Panc1 (cell line): Measurements from ENCODE around the gene CCHCR1.

ENCODE experiments used
- POLR2AphosphoS5 ChIP-seq: IDR thresholded peaks from 2 replicates; pipeline ENCODE4 v1.6.1; 2012; ENCODE audit warnings: mild to moderate bottlenecking, low read depth, low read length, moderate library complexity
- TF ChIP-seq, protein P1 (sequence below): fragments of 450-650 bp; IDR thresholded peaks from 2 replicates; pipeline ENCODE4 v1.5.1; 2017; ENCODE audit warnings: mild to moderate bottlenecking
- TF ChIP-seq, protein P2 (sequence below), 2 experiments: IDR thresholded peaks; 2 replicates each; pipeline ENCODE4 v1.6.1; 2011 to 2012; ENCODE audit warnings: low read depth in 2 of 2, control low read depth in 1 of 2, low read length in 1 of 2, mild to moderate bottlenecking in 1 of 2, moderate library complexity in 1 of 2; ENCODE audit not compliant: insufficient read depth in 1 of 2

DNA sequence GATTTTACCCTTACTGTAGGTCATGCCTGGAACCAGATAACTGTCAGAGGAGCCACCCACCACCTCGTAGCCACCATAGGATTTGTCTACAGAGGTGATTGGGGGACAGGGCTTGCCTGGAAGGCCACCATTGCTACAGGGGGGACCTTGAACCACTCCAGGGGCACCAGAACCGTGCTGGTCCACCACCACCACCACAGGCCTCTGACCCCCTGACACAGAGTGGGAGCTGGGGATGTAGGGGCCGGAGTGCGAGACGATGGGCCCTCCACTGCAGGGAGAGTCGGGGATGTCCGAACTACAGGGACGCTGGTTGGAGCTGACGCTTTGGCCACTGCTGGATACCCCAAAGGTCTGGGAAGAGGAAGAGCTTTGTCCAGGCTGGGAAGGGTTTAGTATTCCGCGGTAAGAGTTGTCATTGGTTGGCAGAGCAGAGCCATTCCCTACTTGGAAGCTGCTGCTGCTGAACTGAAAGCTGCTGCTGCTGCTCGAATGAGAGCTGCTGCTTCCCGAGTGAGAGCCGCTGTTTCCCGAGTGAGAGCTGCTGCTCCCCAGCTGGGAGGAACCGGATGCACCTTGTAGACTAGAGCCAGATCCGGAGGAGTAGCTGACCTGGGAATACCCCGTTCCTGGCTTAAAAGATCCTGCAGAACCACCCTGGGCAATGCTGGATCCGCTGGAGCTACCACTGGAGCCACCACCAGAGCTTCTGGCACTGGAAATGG, 40.8 kb downstream of the CCHCR1 start:
- TF ChIP-seq, protein P1, sequence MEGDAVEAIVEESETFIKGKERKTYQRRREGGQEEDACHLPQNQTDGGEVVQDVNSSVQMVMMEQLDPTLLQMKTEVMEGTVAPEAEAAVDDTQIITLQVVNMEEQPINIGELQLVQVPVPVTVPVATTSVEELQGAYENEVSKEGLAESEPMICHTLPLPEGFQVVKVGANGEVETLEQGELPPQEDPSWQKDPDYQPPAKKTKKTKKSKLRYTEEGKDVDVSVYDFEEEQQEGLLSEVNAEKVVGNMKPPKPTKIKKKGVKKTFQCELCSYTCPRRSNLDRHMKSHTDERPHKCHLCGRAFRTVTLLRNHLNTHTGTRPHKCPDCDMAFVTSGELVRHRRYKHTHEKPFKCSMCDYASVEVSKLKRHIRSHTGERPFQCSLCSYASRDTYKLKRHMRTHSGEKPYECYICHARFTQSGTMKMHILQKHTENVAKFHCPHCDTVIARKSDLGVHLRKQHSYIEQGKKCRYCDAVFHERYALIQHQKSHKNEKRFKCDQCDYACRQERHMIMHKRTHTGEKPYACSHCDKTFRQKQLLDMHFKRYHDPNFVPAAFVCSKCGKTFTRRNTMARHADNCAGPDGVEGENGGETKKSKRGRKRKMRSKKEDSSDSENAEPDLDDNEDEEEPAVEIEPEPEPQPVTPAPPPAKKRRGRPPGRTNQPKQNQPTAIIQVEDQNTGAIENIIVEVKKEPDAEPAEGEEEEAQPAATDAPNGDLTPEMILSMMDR: no peak
- TF ChIP-seq POLR2AphosphoS5: no peak
- TF ChIP-seq, protein P2, sequence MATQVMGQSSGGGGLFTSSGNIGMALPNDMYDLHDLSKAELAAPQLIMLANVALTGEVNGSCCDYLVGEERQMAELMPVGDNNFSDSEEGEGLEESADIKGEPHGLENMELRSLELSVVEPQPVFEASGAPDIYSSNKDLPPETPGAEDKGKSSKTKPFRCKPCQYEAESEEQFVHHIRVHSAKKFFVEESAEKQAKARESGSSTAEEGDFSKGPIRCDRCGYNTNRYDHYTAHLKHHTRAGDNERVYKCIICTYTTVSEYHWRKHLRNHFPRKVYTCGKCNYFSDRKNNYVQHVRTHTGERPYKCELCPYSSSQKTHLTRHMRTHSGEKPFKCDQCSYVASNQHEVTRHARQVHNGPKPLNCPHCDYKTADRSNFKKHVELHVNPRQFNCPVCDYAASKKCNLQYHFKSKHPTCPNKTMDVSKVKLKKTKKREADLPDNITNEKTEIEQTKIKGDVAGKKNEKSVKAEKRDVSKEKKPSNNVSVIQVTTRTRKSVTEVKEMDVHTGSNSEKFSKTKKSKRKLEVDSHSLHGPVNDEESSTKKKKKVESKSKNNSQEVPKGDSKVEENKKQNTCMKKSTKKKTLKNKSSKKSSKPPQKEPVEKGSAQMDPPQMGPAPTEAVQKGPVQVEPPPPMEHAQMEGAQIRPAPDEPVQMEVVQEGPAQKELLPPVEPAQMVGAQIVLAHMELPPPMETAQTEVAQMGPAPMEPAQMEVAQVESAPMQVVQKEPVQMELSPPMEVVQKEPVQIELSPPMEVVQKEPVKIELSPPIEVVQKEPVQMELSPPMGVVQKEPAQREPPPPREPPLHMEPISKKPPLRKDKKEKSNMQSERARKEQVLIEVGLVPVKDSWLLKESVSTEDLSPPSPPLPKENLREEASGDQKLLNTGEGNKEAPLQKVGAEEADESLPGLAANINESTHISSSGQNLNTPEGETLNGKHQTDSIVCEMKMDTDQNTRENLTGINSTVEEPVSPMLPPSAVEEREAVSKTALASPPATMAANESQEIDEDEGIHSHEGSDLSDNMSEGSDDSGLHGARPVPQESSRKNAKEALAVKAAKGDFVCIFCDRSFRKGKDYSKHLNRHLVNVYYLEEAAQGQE (IDR thresholded peaks at IDR 0.05; ENCODE audit: insufficient read depth in 1 of 2, low read depth in 2 of 2, low read length in 1 of 2): no peak
